H1 (cell line): ENCODE data around the gene PKP3. TPM values are rescaled to one million over a fixed set of nuclear protein-coding genes. Genes with fewer than 3 reads are reported as not detected.
"Not testable (repeated sequence)": the region's sequence is repeated elsewhere in the genome, so short reads cannot be mapped to it uniquely, and the experiment has no call there.

Experiments used
- CTCF ChIA-PET: fragments of 300-600 bp; sonication (Branson Sonifier 250); formaldehyde crosslinking; loops from one replicate; lab custom pipeline; 2021; ENCODE audit not compliant: partially characterized antibody; lab: Charles Lee
- POLR2A ChIA-PET: fragments of 300-600 bp; sonication (Branson Sonifier 250); formaldehyde crosslinking; loops from one replicate; lab custom pipeline; 2021; ENCODE audit warnings: inconsistent platforms; ENCODE audit not compliant: partially characterized antibody; lab: Charles Lee
- DNase-seq, 2 experiments: peaks; one replicate each; pipeline versions ENCODE4 v3.0.0 to v3.0.0-alpha.2; 2010 to 2022; ENCODE audit warnings: low spot score in 2 of 2, low read depth in 1 of 2, mixed read lengths in 1 of 2
- FAIRE-seq: peaks from 2 replicates; lab custom pipeline; 2011; peaks lifted over from hg19 to GRCh38; lab: Jason Lieb, UNC
- H2AFZ ChIP-seq: 2 replicates; pipeline ENCODE4 v1.8.1; 2012; ENCODE audit warnings: low read length, inconsistent platforms
- H2AK5ac ChIP-seq: 2 replicates; pipeline ENCODE4 v1.6.1; 2013; ENCODE audit warnings: low read depth, low read length
- H2BK120ac ChIP-seq: replicated peaks from 2 replicates; pipeline ENCODE3; 2013; ENCODE audit warnings: low read depth, low read length, inconsistent platforms
- H2BK12ac ChIP-seq: 2 replicates; pipeline ENCODE4 v1.6.1; 2013; ENCODE audit warnings: low read depth, low read length
- H2BK15ac ChIP-seq: 2 replicates; pipeline ENCODE4 v1.6.1; 2013; ENCODE audit warnings: low read length
- H2BK20ac ChIP-seq: 2 replicates; pipeline ENCODE4 v1.6.1; 2013; ENCODE audit warnings: low read length
- H2BK5ac ChIP-seq: 2 replicates; pipeline ENCODE4 v1.6.1; 2013; ENCODE audit warnings: low read depth, low read length
- H3K14ac ChIP-seq: 2 replicates; pipeline ENCODE4 v1.6.1; 2013; ENCODE audit warnings: inconsistent platforms; ENCODE audit not compliant: insufficient read length
- H3K18ac ChIP-seq: 2 replicates; pipeline ENCODE4 v1.6.1; 2013; ENCODE audit warnings: low read length; ENCODE audit errors: extremely low read depth
- H3K23ac ChIP-seq: 2 replicates; pipeline ENCODE4 v1.6.1; 2013; ENCODE audit warnings: inconsistent platforms; ENCODE audit not compliant: insufficient read length
- H3K23me2 ChIP-seq: 2 replicates; pipeline ENCODE4 v1.6.1; 2013; ENCODE audit warnings: low read depth, low read length
- H3K27ac ChIP-seq: 2 replicates; pipeline ENCODE4 v1.6.1; 2011; ENCODE audit warnings: low read depth, low read length, inconsistent platforms
- H3K27me3 ChIP-seq, 4 experiments: replicated peaks in 1 of 4; 1 replicate in 1 of 4; 2 replicates in 3 of 4; pipeline versions ENCODE4 v1.6.1 to v1.8.1; 2011 to 2013; ENCODE audit warnings: low read length in 3 of 4, mild to moderate bottlenecking in 3 of 4, inconsistent platforms in 2 of 4, mixed read lengths in 2 of 4, moderate library complexity in 1 of 4; ENCODE audit not compliant: control insufficient read depth in 3 of 4, insufficient read depth in 3 of 4; ENCODE audit errors: extremely low read depth in 1 of 4
- H3K36me3 ChIP-seq, 4 experiments: 2 replicates each; pipeline versions ENCODE4 v1.6.1 to v1.8.1; 2011 to 2013; ENCODE audit warnings: mild to moderate bottlenecking in 4 of 4, low read length in 3 of 4, moderate library complexity in 2 of 4, control low read depth in 1 of 4, inconsistent platforms in 1 of 4; ENCODE audit not compliant: insufficient read depth in 4 of 4, control insufficient read depth in 2 of 4
- H3K4ac ChIP-seq: replicated peaks from 2 replicates; pipeline ENCODE3; 2013; ENCODE audit warnings: low read length, low read depth, mixed read lengths, inconsistent platforms; ENCODE audit not compliant: insufficient read length
- H3K4me1 ChIP-seq, 4 experiments: replicated peaks in 1 of 4; 1 replicate in 1 of 4; 2 replicates in 3 of 4; pipeline versions ENCODE4 v1.6.1 to v1.8.1; 2011 to 2013; ENCODE audit warnings: low read length in 3 of 4, inconsistent platforms in 2 of 4, mixed read lengths in 1 of 4; ENCODE audit not compliant: insufficient read depth in 4 of 4, control insufficient read depth in 3 of 4
- H3K4me2 ChIP-seq, 2 experiments: 2 replicates each; pipeline versions ENCODE4 v1.6.1 to v1.8.1; 2011 to 2013; ENCODE audit warnings: low read depth in 2 of 2, low read length in 2 of 2, control low read depth in 1 of 2, inconsistent platforms in 1 of 2, mild to moderate bottlenecking in 1 of 2; ENCODE audit not compliant: insufficient read depth in 1 of 2
- H3K4me3 ChIP-seq, 4 experiments: fragments of 200-600, 300-600 bp in 1 of 4; sonication (generic), shearing (Covaris generic), sonication (Bioruptor Twin) in 1 of 4; 2 replicates each; pipeline versions ENCODE4 v1.5.1 to v1.8.1; 2011 to 2016; ENCODE audit warnings: low read length in 4 of 4, low read depth in 3 of 4, control low read depth in 2 of 4, inconsistent platforms in 2 of 4, mild to moderate bottlenecking in 2 of 4, mixed read lengths in 1 of 4, moderate library complexity in 1 of 4; ENCODE audit not compliant: insufficient read depth in 2 of 4; ENCODE audit errors: extremely low read depth in 1 of 4
- H3K56ac ChIP-seq: replicated peaks from 2 replicates; pipeline ENCODE3; 2013; ENCODE audit warnings: low read depth, mild to moderate bottlenecking, mixed read lengths, low read length, inconsistent platforms; ENCODE audit not compliant: insufficient read length
- H3K79me1 ChIP-seq: 2 replicates; pipeline ENCODE4 v1.6.1; 2013; ENCODE audit warnings: low read depth, low read length, control low read depth
- H3K79me2 ChIP-seq, 2 experiments: 2 replicates each; pipeline versions ENCODE4 v1.6.1 to v1.8.1; 2012 to 2013; ENCODE audit warnings: low read length in 2 of 2, mild to moderate bottlenecking in 2 of 2, inconsistent platforms in 1 of 2; ENCODE audit not compliant: insufficient read depth in 2 of 2, control insufficient read depth in 1 of 2
- H3K9ac ChIP-seq, 4 experiments: replicated peaks in 1 of 4; 1 replicate in 1 of 4; 2 replicates in 3 of 4; pipeline versions ENCODE4 v1.6.1 to v1.8.1; 2011 to 2013; ENCODE audit warnings: low read depth in 3 of 4, low read length in 3 of 4, control low read depth in 2 of 4, mild to moderate bottlenecking in 2 of 4, moderate library complexity in 2 of 4, inconsistent platforms in 1 of 4; ENCODE audit errors: extremely low read depth in 1 of 4
- H3K9me3 ChIP-seq, 2 experiments: 2 replicates each; pipeline versions ENCODE4 v1.6.1 to v1.8.1; 2012 to 2013; ENCODE audit warnings: mild to moderate bottlenecking in 2 of 2, moderate library complexity in 2 of 2, control low read depth in 1 of 2, inconsistent platforms in 1 of 2, low read depth in 1 of 2, low read length in 1 of 2, mixed read lengths in 1 of 2; ENCODE audit not compliant: insufficient read depth in 2 of 2
- H4K20me1 ChIP-seq, 2 experiments: replicated peaks in 1 of 2; 2 replicates each; pipeline versions ENCODE3 to v1.8.1; 2011 to 2013; ENCODE audit warnings: inconsistent platforms in 2 of 2, low read length in 2 of 2, mild to moderate bottlenecking in 1 of 2; ENCODE audit not compliant: insufficient read depth in 2 of 2, control insufficient read depth in 1 of 2
- H4K5ac ChIP-seq: 2 replicates; pipeline ENCODE4 v1.6.1; 2013; ENCODE audit warnings: low read length, low read depth, mixed read lengths, inconsistent platforms; ENCODE audit not compliant: insufficient read length
- H4K8ac ChIP-seq: 2 replicates; pipeline ENCODE4 v1.8.0; 2013; ENCODE audit warnings: mild to moderate bottlenecking, moderate library complexity, low read length, inconsistent platforms; ENCODE audit not compliant: insufficient read depth; ENCODE audit errors: extremely low read depth
- H4K91ac ChIP-seq: replicated peaks from 2 replicates; pipeline ENCODE3; 2013; ENCODE audit warnings: low read length, mixed read lengths, inconsistent platforms; ENCODE audit not compliant: insufficient read length
- WGBS, 2 experiments: shearing (Covaris generic) in 1 of 2; methylation state at CpG; one replicate each; pipeline versions ENCODE4 v1.1.6 to v1.1.7; 2013 to 2015; ENCODE audit warnings: low lambda C conversion rate in 2 of 2, mixed read lengths in 2 of 2, inconsistent platforms in 1 of 2, low coverage in 1 of 2, missing lambda C conversion rate in 1 of 2; ENCODE audit not compliant: insufficient replicate concordance in 2 of 2, insufficient coverage in 1 of 2, insufficient read length in 1 of 2; ENCODE audit errors: extremely low coverage in 1 of 2, missing lambda C conversion rate in 1 of 2; 5-methylcytosine and 5-hydroxymethylcytosine counted together
- polyA plus RNA-seq, 7 experiments: library from polyadenylated mRNA; depleted of rRNA in 3 of 7; stranded (reverse) in 5 of 7; unstranded in 2 of 7; fragments of >200 nt in 5 of 7; fragments of 200-250 nt in 2 of 7; gene quantifications; 1 replicate in 5 of 7; 2 replicates in 1 of 7; 4 replicates in 1 of 7; pipeline versions ENCODE4 v1.2.1 to v1.2.3, GENCODE V29; 2011 to 2013; ENCODE audit warnings: missing spikeins in 2 of 7, mixed read lengths in 2 of 7
- total RNA-seq: library from RNA; stranded (reverse); fragmentation: NEBNext Ultra II Directional; extraction: Animal tissue kit (Norgen Biotek cat#: 25700); gene quantifications from 2 replicates; pipeline ENCODE4 v1.2.1, GENCODE V29; 2021

PKP3 gene
- total and polyA plus RNA-seq, 2 of the 8 experiments (the other 6 are each of a cell fraction or from before 2014, with no cell fraction given): 16.7 to 28.7 TPM

GRCh38 chr11:363443-363805 is 30.6 kb upstream of the PKP3 start:
- H3K9me3 ChIP-seq: peaks cover 16 to 20% of the 10 kb centered on the region in 2 experiments; a peak in 3 of 4 replicates
- H3K23ac ChIP-seq, H3K56ac ChIP-seq, H2BK20ac ChIP-seq, H3K4me2 ChIP-seq, H3K36me3 ChIP-seq, FAIRE-seq, H3K4me1 ChIP-seq, H3K79me1 ChIP-seq, H2BK5ac ChIP-seq, H2BK15ac ChIP-seq, H2BK120ac ChIP-seq, H3K27me3 ChIP-seq, H3K18ac ChIP-seq, H4K5ac ChIP-seq, H3K27ac ChIP-seq, H3K4ac ChIP-seq, H4K20me1 ChIP-seq, H3K23me2 ChIP-seq, H3K9ac ChIP-seq, DNase-seq, H4K91ac ChIP-seq, H4K8ac ChIP-seq, H3K4me3 ChIP-seq, H2AK5ac ChIP-seq, H3K79me2 ChIP-seq, H2AFZ ChIP-seq, H3K14ac ChIP-seq, H2BK12ac ChIP-seq: not testable (repeated sequence)
- POLR2A ChIA-PET: interaction anchor here (0.6 to 2.0 kb wide), 18 partner anchors 8 to 169 kb away, joined by 3 to 6 read pairs (median 4); partner anchors contain the start of gene NLRP6
- WGBS, 2 experiments: 93% methylated on average over 22 of the region's 22 CpGs; no CpG with 5 or more reads in 1 of the 2 experiments
- CTCF ChIA-PET: interaction anchor here (0.6 to 13.4 kb wide), 54 partner anchors 8 to 1465 kb away, joined by 3 to 212 read pairs (median 6); partner anchors contain the start of genes BET1L, IFITM2, NLRP6 and PTDSS2
